HCT116 (cell line): Measurements from ENCODE around the gene GALNT14. TPM values are rescaled to one million over a fixed set of nuclear protein-coding genes. Genes with fewer than 3 reads are reported as not detected.

Experiments
- ATAC-seq: fragments of 200-7000 bp; cut with Tn5 transposase; 2 replicates; pipeline ENCODE4 v1.9.1; 2020; ENCODE audit warnings: mild to moderate bottlenecking, moderate library complexity
- BruUV-seq: library from RNA; stranded (reverse); fragments of 400-500 nt; replicated peaks from 2 replicates; lab custom pipeline; 2021; lab: Mats Ljungman, UMichigan
- CTCF ChIA-PET: fragments of 300-600 bp; sonication (Branson Sonifier 250); formaldehyde crosslinking; loops from one replicate; lab custom pipeline; 2021; ENCODE audit warnings: antibody characterized with exemption; lab: Charles Lee
- POLR2A ChIA-PET: fragments of 300-600, 350-600 bp; sonication (Branson Sonifier 250); formaldehyde crosslinking; loops from one replicate; lab custom pipeline; 2021; ENCODE audit warnings: antibody characterized with exemption; lab: Charles Lee
- RAD21 ChIA-PET, 2 experiments: fragments of 300-600 bp; sonication (Branson Sonifier 250); formaldehyde crosslinking; loops; one replicate each; lab custom pipeline; 2023; ENCODE audit warnings: low total read pairs in 2 of 2; ENCODE audit not compliant: uncharacterized antibody in 2 of 2, unreplicated experiment in 2 of 2, low non-redundant PET in 1 of 2; lab: Charles Lee
- DNase-seq: peaks from one replicate; pipeline ENCODE4 v3.0.0-alpha.2; 2010; ENCODE audit warnings: low read depth, low spot score
- H2AFZ ChIP-seq: fragments of 200-600 bp; shearing (Covaris generic), sonication (generic); 2 replicates; pipeline ENCODE4 v1.6.1; 2017; ENCODE audit warnings: low read depth, mixed run types, mixed read lengths, antibody characterized with exemption, low read length; ENCODE audit not compliant: poor library complexity, severe bottlenecking
- H3K27ac ChIP-seq: 2 replicates; pipeline ENCODE4 v1.5.1; 2012; ENCODE audit warnings: low read depth, low read length
- H3K27me3 ChIP-seq: fragments of 200-600 bp; sonication (generic); 2 replicates; pipeline ENCODE4 v1.6.1; 2016; ENCODE audit warnings: mixed run types, low read length, mixed read lengths; ENCODE audit not compliant: insufficient read depth
- H3K36me3 ChIP-seq, 2 experiments: fragments of 200-500 bp in 1 of 2; fragments of 200-600 bp in 1 of 2; sonication (Bioruptor generic) in 1 of 2; sonication (generic) in 1 of 2; 2 replicates each; pipeline versions ENCODE4 v1.5.1 to v1.6.1; 2014 to 2016; ENCODE audit warnings: low read length in 2 of 2, inconsistent platforms in 1 of 2, mixed read lengths in 1 of 2, mixed run types in 1 of 2; ENCODE audit not compliant: insufficient read depth in 2 of 2, control insufficient read depth in 1 of 2
- H3K4me1 ChIP-seq, 2 experiments: fragments of 200-600 bp in 1 of 2; sonication (generic) in 1 of 2; 2 replicates each; pipeline versions ENCODE4 v1.5.1 to v1.6.1; 2012 to 2017; ENCODE audit warnings: low read length in 2 of 2, inconsistent platforms in 1 of 2, mild to moderate bottlenecking in 1 of 2, mixed read lengths in 1 of 2, mixed run types in 1 of 2, moderate library complexity in 1 of 2; ENCODE audit not compliant: insufficient read depth in 2 of 2, control insufficient read depth in 1 of 2
- H3K4me2 ChIP-seq: fragments of 200-600 bp; sonication (generic); 2 replicates; pipeline ENCODE4 v1.6.1; 2017; ENCODE audit warnings: mixed run types, low read length, mixed read lengths
- H3K4me3 ChIP-seq, 2 experiments: fragments of 200-600 bp in 1 of 2; sonication (generic) in 1 of 2; replicated peaks in 1 of 2; 2 replicates each; pipeline ENCODE4 v1.5.1; 2011 to 2016; ENCODE audit warnings: low read length in 2 of 2, control low read depth in 1 of 2, low read depth in 1 of 2, mild to moderate bottlenecking in 1 of 2, mixed read lengths in 1 of 2, mixed run types in 1 of 2
- H3K79me2 ChIP-seq: fragments of 200-600 bp; sonication (generic); 2 replicates; pipeline ENCODE4 v1.6.1; 2017; ENCODE audit warnings: mild to moderate bottlenecking, mixed run types, low read length, moderate library complexity, mixed read lengths; ENCODE audit not compliant: insufficient read depth
- H3K9ac ChIP-seq: fragments of 200-600 bp; sonication (generic); 2 replicates; pipeline ENCODE4 v1.6.1; 2016; ENCODE audit warnings: low read length, mixed read lengths
- H3K9me2 ChIP-seq: fragments of 200-600 bp; sonication (generic), shearing (Covaris generic); 2 replicates; pipeline ENCODE4 v1.6.1; 2017; ENCODE audit warnings: mixed run types, mild to moderate bottlenecking, moderate library complexity; ENCODE audit not compliant: insufficient read depth
- H3K9me3 ChIP-seq, 2 experiments: fragments of 200-500 bp in 1 of 2; fragments of 200-600 bp in 1 of 2; sonication (Bioruptor generic) in 1 of 2; sonication (generic) in 1 of 2; 2 replicates each; pipeline ENCODE4 v1.6.1; 2014 to 2017; ENCODE audit warnings: low read length in 2 of 2, mixed read lengths in 2 of 2, inconsistent platforms in 1 of 2, low read depth in 1 of 2, mild to moderate bottlenecking in 1 of 2, mixed run types in 1 of 2, moderate library complexity in 1 of 2; ENCODE audit not compliant: control insufficient read depth in 1 of 2, insufficient read depth in 1 of 2
- H4K20me1 ChIP-seq: fragments of 200-600 bp; sonication (generic), shearing (Covaris generic); 2 replicates; pipeline ENCODE4 v1.6.1; 2017; ENCODE audit warnings: mixed run types, mild to moderate bottlenecking, moderate library complexity; ENCODE audit not compliant: insufficient read depth
- CBX3 ChIP-seq: IDR thresholded peaks from 2 replicates; pipeline ENCODE4 v1.6.1; 2012; ENCODE audit warnings: low read depth
- ELF1 ChIP-seq: IDR thresholded peaks from 2 replicates; pipeline ENCODE4 v1.6.1; 2012; ENCODE audit warnings: low read depth, borderline replicate concordance
- JUND ChIP-seq: IDR thresholded peaks from 2 replicates; pipeline ENCODE4 v1.6.1; 2012
- POLR2A ChIP-seq: IDR thresholded peaks from 2 replicates; pipeline ENCODE4 v1.7.0; 2011; ENCODE audit warnings: borderline replicate concordance; ENCODE audit not compliant: insufficient read depth, insufficient read length; ENCODE audit errors: extremely low read depth
- POLR2AphosphoS5 ChIP-seq: IDR thresholded peaks from 2 replicates; pipeline ENCODE4 v1.6.1; 2011; ENCODE audit warnings: mild to moderate bottlenecking, low read depth, low read length, moderate library complexity
- SRF ChIP-seq: IDR thresholded peaks from 2 replicates; pipeline ENCODE4 v1.6.1; 2012; ENCODE audit warnings: low read depth
- YY1 ChIP-seq: IDR thresholded peaks from 2 replicates; pipeline ENCODE4 v1.6.1; 2011; ENCODE audit warnings: low read length, low read depth, moderate library complexity, mild to moderate bottlenecking; ENCODE audit not compliant: insufficient replicate concordance; ENCODE audit errors: extremely low read depth
- intact Hi-C: fragments of 100-400 bp; cut with micrococcal nuclease; formaldehyde crosslinking; loops from 2 replicates; pipeline ENCODE4 v1.10.0; 2022
- total RNA-seq: library from RNA; stranded (reverse); gene quantifications from one replicate; pipeline ENCODE4 v1.2.1, GENCODE V29; 2021; ENCODE audit not compliant: unreplicated experiment
- TF ChIP-seq, protein P1 (sequence below), 3 experiments: fragments of 200-600 bp in 1 of 3; sonication (generic) in 1 of 3; IDR thresholded peaks in 2 of 3; conservative IDR thresholded peaks in 1 of 3; 2 replicates each; pipeline ENCODE4 v1.5.1; 2012 to 2017; ENCODE audit warnings: low read depth in 2 of 3, low read length in 2 of 3, antibody characterized with exemption in 1 of 3, borderline replicate concordance in 1 of 3, control low read depth in 1 of 3, mild to moderate bottlenecking in 1 of 3, mixed read lengths in 1 of 3, mixed run types in 1 of 3, moderate library complexity in 1 of 3; ENCODE audit not compliant: insufficient read depth in 1 of 3
- TF ChIP-seq, protein P2 (sequence below): IDR thresholded peaks from 2 replicates; pipeline ENCODE4 v1.6.1; 2012

Gene GALNT14
- total RNA-seq, 1 experiment from 2014 or later, result 11.2 TPM

DNA sequence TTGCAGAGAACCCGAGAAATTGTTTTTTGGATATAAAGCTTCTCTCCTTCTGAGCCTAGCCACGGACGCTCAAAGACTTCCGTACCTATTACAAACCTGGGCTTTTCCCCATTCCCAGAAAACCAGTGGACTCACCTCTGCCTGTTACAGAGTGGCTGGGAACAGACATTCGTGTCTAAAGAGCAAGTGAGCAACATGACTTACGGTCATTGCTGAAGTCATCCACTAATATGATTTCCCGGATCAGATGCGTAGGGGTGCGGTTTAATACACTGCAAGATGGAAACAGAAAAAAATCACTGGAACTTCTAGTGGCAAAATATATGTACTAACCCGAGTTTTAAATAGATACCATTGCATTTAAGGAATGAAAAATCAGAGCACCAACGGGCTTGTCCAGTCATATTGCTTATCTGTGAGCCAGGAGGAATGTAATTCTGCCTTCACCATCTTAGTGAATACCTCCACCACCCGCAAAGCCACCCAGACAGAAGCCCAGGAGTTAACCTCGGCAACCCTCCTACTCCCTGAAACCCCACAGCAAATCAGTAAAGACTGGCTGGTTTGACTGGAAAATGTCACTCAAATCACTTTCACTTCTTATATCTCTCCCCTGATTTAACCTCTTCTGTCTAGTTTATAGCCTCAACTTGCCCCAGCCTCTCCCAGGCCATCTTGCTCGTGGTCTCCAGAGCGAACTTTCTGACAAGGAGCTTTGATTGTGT is 179.9 kb downstream of the GALNT14 start:
- Histone ChIP-seq H3K9ac (no peak overlapping the region), H3K27me3 (no peaks in the 10 kb centered on the region), H2AFZ (no peak overlapping the region), H3K9me2 (no peaks in the 10 kb centered on the region), H3K27ac (no peak overlapping the region), H3K4me2 (no peak overlapping the region), H3K9me3 (no peaks in the 10 kb centered on the region), H3K36me3 (no peaks in the 10 kb centered on the region), H3K79me2 (no peaks in the 10 kb centered on the region), H4K20me1 (no peaks in the 10 kb centered on the region), H3K4me1 (no peaks in the 10 kb centered on the region), H3K4me3 (no peak overlapping the region)
- no peak for TF ChIP-seq SRF
- TF ChIP-seq CBX3, result no peak
- TF ChIP-seq POLR2AphosphoS5, result no peak
- no peak for TF ChIP-seq JUND
- TF ChIP-seq POLR2A, result no peak
- TF ChIP-seq, protein P1, sequence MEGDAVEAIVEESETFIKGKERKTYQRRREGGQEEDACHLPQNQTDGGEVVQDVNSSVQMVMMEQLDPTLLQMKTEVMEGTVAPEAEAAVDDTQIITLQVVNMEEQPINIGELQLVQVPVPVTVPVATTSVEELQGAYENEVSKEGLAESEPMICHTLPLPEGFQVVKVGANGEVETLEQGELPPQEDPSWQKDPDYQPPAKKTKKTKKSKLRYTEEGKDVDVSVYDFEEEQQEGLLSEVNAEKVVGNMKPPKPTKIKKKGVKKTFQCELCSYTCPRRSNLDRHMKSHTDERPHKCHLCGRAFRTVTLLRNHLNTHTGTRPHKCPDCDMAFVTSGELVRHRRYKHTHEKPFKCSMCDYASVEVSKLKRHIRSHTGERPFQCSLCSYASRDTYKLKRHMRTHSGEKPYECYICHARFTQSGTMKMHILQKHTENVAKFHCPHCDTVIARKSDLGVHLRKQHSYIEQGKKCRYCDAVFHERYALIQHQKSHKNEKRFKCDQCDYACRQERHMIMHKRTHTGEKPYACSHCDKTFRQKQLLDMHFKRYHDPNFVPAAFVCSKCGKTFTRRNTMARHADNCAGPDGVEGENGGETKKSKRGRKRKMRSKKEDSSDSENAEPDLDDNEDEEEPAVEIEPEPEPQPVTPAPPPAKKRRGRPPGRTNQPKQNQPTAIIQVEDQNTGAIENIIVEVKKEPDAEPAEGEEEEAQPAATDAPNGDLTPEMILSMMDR (IDR thresholded peaks at IDR 0.05 in 2 of 3, conservative IDR thresholded peaks at IDR 0.05 in 1 of 3; ENCODE audit: borderline replicate concordance in 1 of 3, insufficient read depth in 1 of 3, low read depth in 2 of 3, low read length in 2 of 3), result no peak
- no peak for TF ChIP-seq YY1
- TF ChIP-seq, protein P2, sequence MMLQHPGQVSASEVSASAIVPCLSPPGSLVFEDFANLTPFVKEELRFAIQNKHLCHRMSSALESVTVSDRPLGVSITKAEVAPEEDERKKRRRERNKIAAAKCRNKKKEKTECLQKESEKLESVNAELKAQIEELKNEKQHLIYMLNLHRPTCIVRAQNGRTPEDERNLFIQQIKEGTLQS, result no peak
- TF ChIP-seq ELF1, result no peak
- DNase-seq (no peak), ATAC-seq (no peak)
- no TSS peak for BruUV-seq
- ChIA-PET POLR2A (no interaction called here), RAD21 (no interaction called here), CTCF (no interaction called here)
- intact Hi-C loops, result no loop called here
